K562 (cell line): ENCODE data around the gene TRPV5. TPM values are rescaled to one million over a fixed set of nuclear protein-coding genes. Genes with fewer than 3 reads are reported as not detected.

ENCODE experiments used
- CBX3 ChIP-seq, 2 experiments: IDR thresholded peaks; 1 replicate in 1 of 2; 2 replicates in 1 of 2; pipeline ENCODE4 v1.6.1; 2012; ENCODE audit warnings: inconsistent platforms in 2 of 2, low read length in 2 of 2, borderline replicate concordance in 1 of 2, control low read depth in 1 of 2
- CHCHD3 ChIP-seq: fragments of 250-450 bp; sonication (Bioruptor Pico); IDR thresholded peaks from 2 replicates; pipeline ENCODE4 v2.1.2; 2022; ENCODE audit warnings: mild to moderate bottlenecking
- EP400 ChIP-seq: fragments of 450-650 bp; IDR thresholded peaks from 2 replicates; pipeline ENCODE4 v1.6.1; 2017; ENCODE audit warnings: antibody characterized with exemption, mild to moderate bottlenecking, moderate library complexity
- FOXO4 ChIP-seq: fragments of 450-650 bp; formaldehyde crosslinking; IDR thresholded peaks from 2 replicates; pipeline ENCODE4 v1.4.0; 2020; ENCODE audit warnings: mild to moderate bottlenecking, moderate library complexity
- HOXB6 ChIP-seq: fragments of 250-450 bp; sonication (Bioruptor Pico); IDR thresholded peaks from 2 replicates; pipeline ENCODE4 v1.5.1; 2022; ENCODE audit warnings: mild to moderate bottlenecking, borderline replicate concordance
- NFRKB ChIP-seq: fragments of 450-650 bp; IDR thresholded peaks from 2 replicates; pipeline ENCODE4 v1.6.1; 2016; ENCODE audit warnings: low read depth
- POU5F1 ChIP-seq: fragments of 150-350 bp; IDR thresholded peaks from 2 replicates; pipeline ENCODE4 v1.6.1; 2014; ENCODE audit warnings: borderline replicate concordance, low read length, low read depth, mild to moderate bottlenecking; ENCODE audit not compliant: partially characterized antibody
- RBM14 ChIP-seq: fragments of 200-400 bp; formaldehyde crosslinking; IDR thresholded peaks from 2 replicates; pipeline ENCODE4 v1.6.1; 2018; ENCODE audit warnings: low read depth, mild to moderate bottlenecking, low read length, moderate library complexity, borderline replicate concordance; ENCODE audit not compliant: insufficient read depth
- RBM22 ChIP-seq: fragments of 200-400 bp; formaldehyde crosslinking; IDR thresholded peaks from 2 replicates; pipeline ENCODE4 v1.6.1; 2018; ENCODE audit warnings: low read length, low read depth; ENCODE audit not compliant: poor library complexity, severe bottlenecking
- THRB ChIP-seq: fragments of 450-650 bp; formaldehyde crosslinking; conservative IDR thresholded peaks from 2 replicates; pipeline ENCODE4 v1.4.0; 2022; ENCODE audit warnings: mild to moderate bottlenecking, missing genetic modification characterization
- ZBTB34 ChIP-seq: fragments of 250-450 bp; sonication (Bioruptor Pico); IDR thresholded peaks from 2 replicates; pipeline ENCODE4 v1.8.0; 2021; ENCODE audit warnings: mild to moderate bottlenecking, moderate library complexity
- ZBTB9 ChIP-seq: fragments of 450-650 bp; formaldehyde crosslinking; IDR thresholded peaks from 2 replicates; pipeline ENCODE4 v1.4.0; 2020; ENCODE audit warnings: mild to moderate bottlenecking, moderate library complexity
- ZNF197 ChIP-seq: fragments of 200-800 bp; sonication (Bioruptor generic); IDR thresholded peaks from 2 replicates; pipeline ENCODE4 v1.6.1; 2016; ENCODE audit warnings: low read depth, missing genetic modification characterization, missing compliant biosample characterization
- ZNF512 ChIP-seq: IDR thresholded peaks from 2 replicates; pipeline ENCODE4 v1.6.1; 2016; ENCODE audit warnings: missing genetic modification characterization, missing compliant biosample characterization
- ZNF592 ChIP-seq: fragments of 450-650 bp; IDR thresholded peaks from 2 replicates; pipeline ENCODE4 v1.6.1; 2017; ENCODE audit warnings: antibody characterized with exemption, mild to moderate bottlenecking
- polyA plus RNA-seq, 8 experiments: library from polyadenylated mRNA; depleted of rRNA in 4 of 8; stranded (reverse) in 5 of 8; unstranded in 3 of 8; fragments of >200 nt; fragmentation: Nextera tagmentation in 2 of 8; fragmentation: Illumina TruSeq in 1 of 8; extraction: Ambion mirVana in 2 of 8; extraction: Trizol in 1 of 8; gene quantifications; 2 replicates each; pipeline versions ENCODE4 v1.2.1 to v1.2.3, GENCODE V29; 2011 to 2014; ENCODE audit warnings: inconsistent platforms in 1 of 8, missing spikeins in 1 of 8
- total RNA-seq, 7 experiments: library from RNA; depleted of rRNA in 6 of 7; stranded (reverse); fragments of >200 nt in 6 of 7; fragmentation: Illumina TruSeq in 2 of 7; extraction: Trizol in 2 of 7; gene quantifications; 2 replicates each; pipeline versions ENCODE4 v1.2.1 to v1.2.3, GENCODE V29; 2011 to 2021; ENCODE audit warnings: low replicate concordance in 1 of 7

The TRPV5 gene
- total and polyA plus RNA-seq, 9 of the 15 experiments (the other 6 are each of a cell fraction or from before 2014, with no cell fraction given), result not detected

- no peak for TF ChIP-seq ZNF512 (tag)
- no peak for TF ChIP-seq FOXO4 (CRISPR knock-in tag)
- no peak for TF ChIP-seq RBM14
- TF ChIP-seq CHCHD3 (CRISPR knock-in tag), result no peak
- no peak for TF ChIP-seq POU5F1
- peak in 1 of 2 experiments; percentile 62; a peak in 1 of 3 replicates for TF ChIP-seq CBX3 (IDR thresholded peaks at IDR 0.05; ENCODE audit: borderline replicate concordance in 1 of 2, low read length in 2 of 2)
- TF ChIP-seq RBM22, result no peak
- TF ChIP-seq ZNF197 (CRISPR knock-in tag), result no peak
- no peak for TF ChIP-seq ZBTB34 (CRISPR knock-in tag)
- no peak for TF ChIP-seq HOXB6 (CRISPR knock-in tag)
- no peak for TF ChIP-seq ZBTB9 (CRISPR knock-in tag)
- no peak for TF ChIP-seq NFRKB
- TF ChIP-seq ZNF592, result no peak
- no peak for TF ChIP-seq EP400
- TF ChIP-seq THRB (CRISPR knock-in tag), result no peak
Measured at GRCh38 chr7:142964502-142965246, 31.1 kb upstream of the TRPV5 start (continued).
